ENCODE data around the gene DCST1.
"Not testable (repeated sequence)": the region's sequence is repeated elsewhere in the genome, so short reads cannot be mapped to it uniquely, and the experiment has no call there.

DCST1 gene, protein sequence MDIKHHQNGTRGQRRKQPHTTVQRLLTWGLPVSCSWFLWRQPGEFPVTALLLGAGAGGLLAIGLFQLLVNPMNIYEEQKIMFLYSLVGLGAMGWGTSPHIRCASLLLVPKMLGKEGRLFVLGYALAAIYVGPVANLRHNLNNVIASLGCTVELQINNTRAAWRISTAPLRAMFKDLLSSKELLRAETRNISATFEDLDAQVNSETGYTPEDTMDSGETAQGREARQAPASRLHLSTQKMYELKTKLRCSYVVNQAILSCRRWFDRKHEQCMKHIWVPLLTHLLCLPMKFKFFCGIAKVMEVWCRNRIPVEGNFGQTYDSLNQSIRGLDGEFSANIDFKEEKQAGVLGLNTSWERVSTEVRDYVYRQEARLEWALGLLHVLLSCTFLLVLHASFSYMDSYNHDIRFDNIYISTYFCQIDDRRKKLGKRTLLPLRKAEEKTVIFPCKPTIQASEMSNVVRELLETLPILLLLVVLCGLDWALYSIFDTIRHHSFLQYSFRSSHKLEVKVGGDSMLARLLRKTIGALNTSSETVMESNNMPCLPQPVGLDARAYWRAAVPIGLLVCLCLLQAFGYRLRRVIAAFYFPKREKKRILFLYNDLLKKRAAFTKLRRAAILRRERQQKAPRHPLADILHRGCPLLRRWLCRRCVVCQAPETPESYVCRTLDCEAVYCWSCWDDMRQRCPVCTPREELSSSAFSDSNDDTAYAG

DNA sequence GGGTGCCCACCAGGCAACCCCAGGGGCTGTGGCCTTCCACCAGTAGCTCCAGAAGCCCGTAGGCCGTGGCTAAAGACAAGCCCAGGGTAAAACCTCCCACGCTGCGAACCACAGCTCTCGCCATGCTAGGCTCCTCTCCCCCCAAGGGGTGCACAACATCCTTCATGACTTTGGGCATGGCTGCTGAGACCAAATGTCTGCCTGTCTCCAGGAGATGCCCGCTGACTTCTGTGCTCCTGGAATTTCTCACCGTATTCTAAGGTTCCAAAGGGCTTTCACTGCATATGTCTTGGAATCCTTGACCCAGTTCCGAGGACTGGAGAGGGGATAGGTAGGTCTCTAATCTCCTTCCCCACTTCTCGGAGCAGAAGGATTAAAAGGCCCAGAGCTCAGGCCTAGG is at the start of gene DCST1, which contains the start of gene DCST2:
Gene DCST1 (plus strand): TSS at position 301 of the 400 bp plus-strand sequence. CDS start 213 bp downstream, outside the sequence.
Gene DCST2 (minus strand): TSS at position 258 of the 400 bp plus-strand sequence. CDS start 80 bp downstream, at position 178.
- Histone ChIP-seq H3K27me3 (ENCODE audit: control insufficient read depth, insufficient read depth, low read length) (peaks cover 3% of the 10 kb centered on the region; the same call in 1 of the 2 replicates), H3K36me3 (ENCODE audit: control insufficient read depth, insufficient read depth, low read length) (no peaks in the 10 kb centered on the region), H3K4me3 (ENCODE audit: low read depth, low read length) (no peak within 1 kb of the TSS), H3K9ac (ENCODE audit: low read depth, low read length) (no peak within 1 kb of the TSS), H3K27ac (ENCODE audit: low read depth, low read length) (no peak within 1 kb of the TSS), H3K4me1 (ENCODE audit: control insufficient read depth, insufficient read depth, low read length) (no peaks in the 10 kb centered on the region), H3K9me3 (ENCODE audit: control insufficient read depth, insufficient read depth, low read length) (no peaks in the 10 kb centered on the region)

- not testable (repeated sequence) for H3K27ac ChIP-seq (ENCODE audit: low read depth, low read length); H3K4me3 ChIP-seq (ENCODE audit: low read depth, low read length); H3K9ac ChIP-seq (ENCODE audit: low read depth, low read length); H3K4me1 ChIP-seq (ENCODE audit: control insufficient read depth, insufficient read depth, low read length); H3K27me3 ChIP-seq (ENCODE audit: control insufficient read depth, insufficient read depth, low read length); H3K9me3 ChIP-seq (ENCODE audit: control insufficient read depth, insufficient read depth, low read length)
- peaks cover 50% of the 10 kb centered on the region for H3K36me3 ChIP-seq (ENCODE audit: control insufficient read depth, insufficient read depth, low read length)
Observed at GRCh38 chr1:154986736-154987135, 46.9 kb upstream of the DCST1 start.

GRCh38 chr1:154987326-154987725 is 46.3 kb upstream of the DCST1 start:
- Histone ChIP-seq H3K4me1 (ENCODE audit: control insufficient read depth, insufficient read depth, low read length) (peaks cover 4% of the 10 kb centered on the region), H3K36me3 (ENCODE audit: control insufficient read depth, insufficient read depth, low read length) (peaks cover 50% of the 10 kb centered on the region), H3K27me3 (ENCODE audit: control insufficient read depth, insufficient read depth, low read length) (no peaks in the 10 kb centered on the region), H3K9me3 (ENCODE audit: control insufficient read depth, insufficient read depth, low read length) (no peaks in the 10 kb centered on the region), H3K27ac (ENCODE audit: low read depth, low read length) (no peak overlapping the region), H3K4me3 (ENCODE audit: low read depth, low read length) (no peak overlapping the region), H3K9ac (ENCODE audit: low read depth, low read length) (no peak overlapping the region)

DNA sequence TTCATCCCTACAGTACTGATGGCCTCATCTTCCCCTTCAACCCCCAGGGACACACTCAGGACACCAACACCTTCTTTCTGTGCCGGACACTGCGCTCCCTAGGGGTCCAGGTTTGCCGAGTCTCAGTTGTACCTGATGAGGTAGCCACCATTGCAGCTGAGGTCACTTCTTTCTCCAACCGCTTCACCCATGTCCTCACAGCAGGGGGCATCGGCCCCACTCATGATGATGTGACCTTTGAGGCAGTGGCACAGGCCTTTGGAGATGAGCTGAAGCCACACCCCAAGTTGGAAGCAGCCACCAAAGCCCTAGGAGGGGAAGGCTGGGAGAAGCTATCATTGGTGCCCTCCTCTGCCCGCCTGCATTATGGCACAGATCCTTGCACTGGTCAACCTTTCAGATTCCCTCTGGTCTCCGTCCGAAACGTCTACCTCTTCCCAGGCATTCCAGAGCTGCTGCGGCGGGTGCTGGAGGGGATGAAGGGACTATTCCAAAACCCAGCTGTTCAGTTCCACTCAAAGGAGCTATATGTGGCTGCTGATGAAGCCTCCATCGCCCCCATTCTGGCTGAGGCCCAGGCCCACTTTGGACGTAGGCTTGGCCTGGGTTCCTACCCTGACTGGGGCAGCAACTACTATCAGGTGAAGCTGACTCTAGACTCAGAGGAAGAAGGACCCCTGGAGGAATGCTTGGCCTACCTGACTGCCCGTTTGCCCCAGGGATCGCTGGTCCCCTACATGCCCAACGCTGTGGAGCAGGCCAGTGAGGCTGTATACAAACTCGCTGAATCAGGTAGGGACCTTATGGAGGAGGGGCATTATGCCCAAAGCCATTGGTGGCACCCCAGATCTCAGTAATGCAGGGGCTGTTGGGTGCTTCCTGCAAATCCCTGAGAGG is 45.3 kb upstream of the DCST1 start:
- H3K27me3 ChIP-seq (ENCODE audit: control insufficient read depth, insufficient read depth, low read length), result no peaks in the 10 kb centered on the region
- H3K36me3 ChIP-seq (ENCODE audit: control insufficient read depth, insufficient read depth, low read length), result peaks cover 54% of the 10 kb centered on the region
- no peaks in the 10 kb centered on the region for H3K9me3 ChIP-seq (ENCODE audit: control insufficient read depth, insufficient read depth, low read length)
- H3K9ac ChIP-seq (ENCODE audit: low read depth, low read length), result no peak overlapping the region
- no peaks in the 10 kb centered on the region for H3K4me1 ChIP-seq (ENCODE audit: control insufficient read depth, insufficient read depth, low read length)
- H3K4me3 ChIP-seq (ENCODE audit: low read depth, low read length), result no peak overlapping the region
- no peak overlapping the region for H3K27ac ChIP-seq (ENCODE audit: low read depth, low read length)

DNA sequence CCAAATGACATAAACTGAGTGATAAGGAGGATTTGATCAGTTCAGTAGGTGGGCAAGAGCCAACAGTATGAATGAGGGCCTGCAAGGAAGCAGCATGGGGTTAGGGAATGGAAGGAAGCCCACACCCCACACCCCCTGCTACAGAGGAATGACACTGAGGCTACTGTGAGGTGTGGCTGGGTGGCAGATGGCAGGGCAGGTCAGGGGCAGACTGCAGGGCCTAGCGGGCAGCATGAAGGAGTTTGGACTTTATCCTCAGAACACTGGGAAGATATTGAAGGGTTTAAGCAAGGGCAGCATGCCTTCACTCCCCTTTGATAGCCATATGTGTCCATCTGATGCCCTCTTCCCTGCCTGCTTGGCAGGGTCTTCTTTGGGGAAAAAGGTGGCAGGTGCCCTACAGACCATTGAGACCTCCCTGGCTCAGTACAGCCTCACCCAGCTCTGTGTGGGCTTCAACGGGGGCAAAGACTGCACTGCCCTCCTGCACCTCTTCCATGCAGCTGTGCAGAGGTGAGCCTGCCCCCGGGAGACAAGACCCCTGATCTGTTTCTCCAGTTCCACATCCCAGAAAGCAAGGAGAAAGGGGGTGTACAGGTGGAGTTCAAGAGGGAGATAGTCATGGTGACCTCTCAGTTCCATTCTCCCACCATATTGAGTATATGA is 44.3 kb upstream of the DCST1 start:
- H3K9ac ChIP-seq (ENCODE audit: low read depth, low read length), result no peak overlapping the region
- H3K4me1 ChIP-seq (ENCODE audit: control insufficient read depth, insufficient read depth, low read length), result no peaks in the 10 kb centered on the region
- H3K9me3 ChIP-seq (ENCODE audit: control insufficient read depth, insufficient read depth, low read length), result no peaks in the 10 kb centered on the region
- no peak overlapping the region for H3K4me3 ChIP-seq (ENCODE audit: low read depth, low read length)
- H3K36me3 ChIP-seq (ENCODE audit: control insufficient read depth, insufficient read depth, low read length), result peaks cover 56% of the 10 kb centered on the region
- no peaks in the 10 kb centered on the region for H3K27me3 ChIP-seq (ENCODE audit: control insufficient read depth, insufficient read depth, low read length)
- H3K27ac ChIP-seq (ENCODE audit: low read depth, low read length), result no peak overlapping the region

- Histone ChIP-seq H3K27me3 (ENCODE audit: control insufficient read depth, insufficient read depth, low read length) (no peaks in the 10 kb centered on the region), H3K36me3 (ENCODE audit: control insufficient read depth, insufficient read depth, low read length) (peaks cover 56% of the 10 kb centered on the region), H3K9ac (ENCODE audit: low read depth, low read length) (no peak overlapping the region), H3K4me3 (ENCODE audit: low read depth, low read length) (no peak overlapping the region), H3K4me1 (ENCODE audit: control insufficient read depth, insufficient read depth, low read length) (no peaks in the 10 kb centered on the region), H3K9me3 (ENCODE audit: control insufficient read depth, insufficient read depth, low read length) (no peaks in the 10 kb centered on the region), H3K27ac (ENCODE audit: low read depth, low read length) (no peak overlapping the region)
Observed at GRCh38 chr1:154990276-154990675, 43.3 kb upstream of the DCST1 start.

DNA sequence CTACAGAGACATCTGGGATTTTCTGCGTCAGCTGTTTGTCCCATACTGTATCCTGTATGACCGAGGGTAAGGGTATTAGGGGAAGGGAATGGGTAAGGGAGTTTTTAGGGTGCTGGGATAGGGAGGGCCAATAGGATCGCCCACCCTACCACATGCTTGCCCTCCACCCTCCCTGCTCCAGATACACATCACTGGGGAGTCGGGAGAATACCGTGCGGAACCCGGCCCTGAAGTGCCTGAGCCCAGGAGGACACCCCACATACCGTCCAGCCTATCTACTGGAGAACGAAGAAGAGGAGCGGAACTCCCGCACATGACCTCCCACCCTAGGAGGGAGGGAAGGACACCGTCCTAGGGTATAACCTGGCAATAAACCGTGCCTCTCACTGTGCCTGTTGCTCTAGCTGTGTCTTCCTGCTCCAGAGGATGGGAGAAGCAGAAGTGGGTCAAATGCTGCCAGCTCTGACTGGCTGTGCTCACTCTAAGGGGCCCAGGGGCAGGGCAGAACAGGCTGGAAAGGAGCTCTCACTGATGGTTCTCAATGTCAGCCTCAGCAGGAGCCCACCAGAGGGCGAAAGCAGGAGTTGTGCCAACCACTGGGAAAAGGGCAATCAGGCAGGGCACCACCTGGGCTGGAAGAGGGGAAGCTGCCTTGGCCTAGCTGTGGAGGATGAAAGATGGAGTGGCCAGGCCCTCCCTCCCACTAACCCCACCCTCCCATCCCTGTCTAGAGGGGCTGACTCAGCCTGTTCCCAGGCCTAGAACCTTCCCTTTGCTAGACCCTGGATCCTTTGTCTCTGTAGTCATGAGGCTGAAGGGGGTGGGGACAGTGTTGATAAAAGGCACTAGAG is 40.7 kb upstream of the DCST1 start:
- 0 out of 2 replicates have a peak, but pooled peaks cover 3% of the 10 kb centered on the region for H3K27me3 ChIP-seq (ENCODE audit: control insufficient read depth, insufficient read depth, low read length)
- H3K36me3 ChIP-seq (ENCODE audit: control insufficient read depth, insufficient read depth, low read length), result peaks cover 38% of the 10 kb centered on the region
- no peak overlapping the region for H3K27ac ChIP-seq (ENCODE audit: low read depth, low read length)
- H3K9ac ChIP-seq (ENCODE audit: low read depth, low read length), result no peak overlapping the region
- H3K9me3 ChIP-seq (ENCODE audit: control insufficient read depth, insufficient read depth, low read length), result no peaks in the 10 kb centered on the region
- H3K4me3 ChIP-seq (ENCODE audit: low read depth, low read length), result no peak overlapping the region
- no peaks in the 10 kb centered on the region for H3K4me1 ChIP-seq (ENCODE audit: control insufficient read depth, insufficient read depth, low read length)

DNA sequence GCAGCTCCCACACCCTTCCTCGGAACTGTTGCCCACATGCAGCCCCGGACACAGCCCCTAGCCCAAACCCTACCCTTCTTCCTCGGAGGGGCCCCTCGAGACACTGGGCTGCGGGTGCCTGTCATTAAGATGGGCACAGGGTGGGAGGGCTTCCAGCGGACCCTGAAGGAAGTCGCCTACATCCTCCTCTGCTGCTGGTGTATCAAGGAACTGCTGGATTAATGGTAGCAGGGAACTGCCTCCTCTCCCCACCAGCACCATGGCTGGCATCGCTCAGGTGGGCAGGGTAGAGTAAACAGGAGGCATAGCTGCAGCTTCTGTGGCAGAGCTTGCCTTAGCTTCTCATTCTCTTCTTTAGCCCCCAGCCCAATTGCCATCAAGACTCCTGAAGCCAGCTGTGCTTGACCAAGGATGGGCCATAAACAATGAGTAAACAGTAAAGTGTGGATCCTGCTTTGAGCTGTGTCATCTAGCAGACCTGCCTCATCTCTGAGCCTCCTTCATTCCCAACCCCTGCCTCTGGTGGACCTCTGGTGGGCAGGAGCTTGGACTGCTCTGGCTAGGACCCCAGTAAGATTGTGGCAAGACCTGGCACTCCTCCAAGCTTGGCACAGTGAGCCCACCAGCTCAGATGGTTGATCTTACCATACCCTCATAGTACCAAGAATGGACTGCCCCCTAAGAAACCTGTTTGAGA is 39.9 kb upstream of the DCST1 start, which contains the start of gene LENEP:
Gene LENEP (plus strand): TSS at position 15 of the 697 bp plus-strand sequence. CDS start 22 bp downstream, at position 37.
- 0 out of 2 replicates have a peak, but pooled peaks cover 3% of the 10 kb centered on the region for H3K27me3 ChIP-seq (ENCODE audit: control insufficient read depth, insufficient read depth, low read length)
- no peaks in the 10 kb centered on the region for H3K9me3 ChIP-seq (ENCODE audit: control insufficient read depth, insufficient read depth, low read length)
- peak within 1 kb of the TSS; percentile 61 for H3K27ac ChIP-seq (ENCODE audit: low read depth, low read length)
- H3K9ac ChIP-seq (ENCODE audit: low read depth, low read length), result no peak within 1 kb of the TSS
- H3K4me3 ChIP-seq (ENCODE audit: low read depth, low read length), result no peak within 1 kb of the TSS
- peaks cover 31% of the 10 kb centered on the region for H3K36me3 ChIP-seq (ENCODE audit: control insufficient read depth, insufficient read depth, low read length)
- no peaks in the 10 kb centered on the region for H3K4me1 ChIP-seq (ENCODE audit: control insufficient read depth, insufficient read depth, low read length)

- 0 out of 2 replicates have a peak, but pooled peaks cover 3% of the 10 kb centered on the region for H3K27me3 ChIP-seq (ENCODE audit: control insufficient read depth, insufficient read depth, low read length)
- H3K9ac ChIP-seq (ENCODE audit: low read depth, low read length), result no peak overlapping the region
- no peak overlapping the region for H3K27ac ChIP-seq (ENCODE audit: low read depth, low read length)
Observed at GRCh38 chr1:154994269-154994587, 39.4 kb upstream of the DCST1 start.

More at GRCh38 chr1:154994269-154994587, 39.4 kb upstream of the DCST1 start:
- no peak overlapping the region for H3K4me3 ChIP-seq (ENCODE audit: low read depth, low read length)
- H3K9me3 ChIP-seq (ENCODE audit: control insufficient read depth, insufficient read depth, low read length), result no peaks in the 10 kb centered on the region
- no peaks in the 10 kb centered on the region for H3K4me1 ChIP-seq (ENCODE audit: control insufficient read depth, insufficient read depth, low read length)
- H3K36me3 ChIP-seq (ENCODE audit: control insufficient read depth, insufficient read depth, low read length), result peaks cover 26% of the 10 kb centered on the region

Measured in HUES48 (cell line).